Keratinocyte (primary cell): ENCODE data around the gene ADGRB2. TPM values are rescaled to one million over a fixed set of nuclear protein-coding genes. Genes with fewer than 3 reads are reported as not detected.

Experiments
- DNase-seq: peaks from one replicate; pipeline ENCODE4 v3.0.0-alpha.2; 2011; ENCODE audit warnings: low read depth, missing footprints, low spot score
- FAIRE-seq: peaks from 2 replicates; lab custom pipeline; 2011; peaks lifted over from hg19 to GRCh38; lab: Jason Lieb, UNC
- H2AFZ ChIP-seq: 2 replicates; pipeline ENCODE4 v1.6.0; 2012; ENCODE audit warnings: low read length, control low read depth, inconsistent platforms; ENCODE audit not compliant: control insufficient read depth
- H3K27ac ChIP-seq: 2 replicates; pipeline ENCODE4 v1.5.1; 2011; ENCODE audit warnings: low read length; ENCODE audit not compliant: control insufficient read depth, insufficient read depth
- H3K27me3 ChIP-seq: 3 replicates; pipeline ENCODE4 v1.6.0; 2011; ENCODE audit warnings: low read length; ENCODE audit not compliant: control insufficient read depth, insufficient read depth; ENCODE audit errors: extremely low read depth
- H3K36me3 ChIP-seq, 2 experiments: 2 replicates in 1 of 2; 3 replicates in 1 of 2; pipeline ENCODE4 v1.5.1; 2011; ENCODE audit warnings: low read length in 2 of 2, mild to moderate bottlenecking in 1 of 2; ENCODE audit not compliant: control insufficient read depth in 2 of 2, insufficient read depth in 2 of 2; ENCODE audit errors: extremely low read depth in 1 of 2
- H3K4me1 ChIP-seq: 3 replicates; pipeline ENCODE4 v1.5.1; 2011; ENCODE audit warnings: low read length; ENCODE audit not compliant: control insufficient read depth, insufficient read depth; ENCODE audit errors: extremely low read depth
- H3K4me2 ChIP-seq: 3 replicates; pipeline ENCODE4 v1.6.0; 2011; ENCODE audit warnings: low read depth, low read length; ENCODE audit not compliant: control insufficient read depth, insufficient read depth; ENCODE audit errors: extremely low read depth
- H3K4me3 ChIP-seq, 3 experiments: fragments of 200-600 bp in 1 of 3; sonication (generic) in 1 of 3; 2 replicates in 2 of 3; 3 replicates in 1 of 3; pipeline ENCODE4 v1.5.1; 2011 to 2016; ENCODE audit warnings: low read length in 3 of 3, mild to moderate bottlenecking in 3 of 3, control low read depth in 2 of 3, inconsistent platforms in 1 of 3, low read depth in 1 of 3, mixed read lengths in 1 of 3, mixed run types in 1 of 3, moderate library complexity in 1 of 3; ENCODE audit not compliant: control insufficient read depth in 2 of 3, insufficient read depth in 2 of 3; ENCODE audit errors: extremely low read depth in 1 of 3
- H3K79me2 ChIP-seq: 2 replicates; pipeline ENCODE4 v1.6.0; 2012; ENCODE audit warnings: low read length; ENCODE audit not compliant: control insufficient read depth, insufficient read depth
- H3K9ac ChIP-seq: 3 replicates; pipeline ENCODE4 v1.6.0; 2011; ENCODE audit warnings: low read length; ENCODE audit not compliant: control insufficient read depth, insufficient read depth; ENCODE audit errors: extremely low read depth
- H3K9me1 ChIP-seq: 3 replicates; pipeline ENCODE4 v1.6.0; 2011; ENCODE audit warnings: low read length; ENCODE audit not compliant: control insufficient read depth, insufficient read depth; ENCODE audit errors: extremely low read depth
- H3K9me3 ChIP-seq: 2 replicates; pipeline ENCODE4 v1.5.1; 2012; ENCODE audit warnings: low read depth, low read length; ENCODE audit not compliant: control insufficient read depth
- H4K20me1 ChIP-seq: 3 replicates; pipeline ENCODE4 v1.6.0; 2011; ENCODE audit warnings: low read length; ENCODE audit not compliant: control insufficient read depth, insufficient read depth; ENCODE audit errors: extremely low read depth
- EZH2 ChIP-seq: IDR thresholded peaks from one replicate; pipeline ENCODE4 v1.6.1; 2012; ENCODE audit warnings: inconsistent platforms, mild to moderate bottlenecking, low read length, moderate library complexity
- dilution Hi-C: fragments of 300-500 bp; cut with MboI; formaldehyde crosslinking; loops from one replicate; pipeline ENCODE4 v1.7.0; 2020; ENCODE audit warnings: low sequenced_read_pairs; ENCODE audit not compliant: extremely low pct_ligation_motif_present
- polyA plus RNA-seq, 5 experiments: library from polyadenylated mRNA; depleted of rRNA in 3 of 5; stranded (reverse) in 3 of 5; stranded (forward) in 1 of 5; unstranded in 1 of 5; fragments of >200 nt; gene quantifications; 1 replicate in 1 of 5; 2 replicates in 3 of 5; 3 replicates in 1 of 5; pipeline versions ENCODE4 v1.2.1 to v1.2.3, GENCODE V29; 2011 to 2012; ENCODE audit warnings: missing spikeins in 2 of 5, low read depth in 1 of 5, low replicate concordance in 1 of 5
- TF ChIP-seq, protein P1 (sequence below), 3 experiments: IDR thresholded peaks in 1 of 3; conservative IDR thresholded peaks in 1 of 3; optimal IDR thresholded peaks in 1 of 3; 2 replicates in 2 of 3; 3 replicates in 1 of 3; pipeline versions ENCODE3 to v1.5.1; 2011; ENCODE audit warnings: low read length in 3 of 3, mild to moderate bottlenecking in 3 of 3, moderate library complexity in 2 of 3, control low read depth in 1 of 3, inconsistent platforms in 1 of 3; ENCODE audit not compliant: insufficient read depth in 2 of 3; ENCODE audit errors: extremely low read depth in 1 of 3

ADGRB2 gene
- polyA plus RNA-seq, 1 donor (not counting 4 experiments of a cell fraction or from before 2014, with no cell fraction given): 0.68 TPM

DNA sequence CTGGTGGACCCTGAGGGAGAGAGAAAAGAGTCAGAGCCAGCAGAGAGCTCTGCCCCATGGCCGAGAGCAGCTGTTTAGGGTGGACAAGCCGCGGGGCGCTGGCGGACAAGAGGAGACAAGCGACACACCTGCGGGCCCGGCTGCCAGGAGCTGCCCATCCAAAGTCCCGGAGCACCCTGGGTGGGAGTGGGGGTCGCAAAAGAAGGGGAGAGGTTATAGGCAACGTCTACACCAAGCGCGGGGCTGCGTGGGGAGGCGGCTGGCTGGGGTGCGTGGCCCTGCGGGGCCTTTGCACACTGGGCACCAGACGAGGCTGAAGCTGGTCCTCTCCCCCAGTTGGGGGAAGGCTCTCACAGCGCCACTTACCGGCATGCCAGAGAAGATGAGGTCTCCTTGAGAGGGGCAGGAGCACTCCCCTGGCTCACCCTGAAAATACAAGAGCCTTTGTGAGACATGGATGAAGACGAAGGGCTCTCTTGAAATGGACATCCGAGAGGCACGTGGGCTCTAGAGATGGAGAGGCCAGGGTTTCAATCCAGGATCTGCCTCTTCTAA is 84.4 kb downstream of the ADGRB2 start:
- Histone ChIP-seq H3K9me3 (no peaks in the 10 kb centered on the region), H3K9ac (no peak overlapping the region), H3K4me1 (no peaks in the 10 kb centered on the region), H3K36me3 (peaks cover 44 to 63% of the 10 kb centered on the region in 2 experiments), H2AFZ (no peak overlapping the region), H3K27ac (no peak overlapping the region), H4K20me1 (no peaks in the 10 kb centered on the region), H3K4me2 (no peak overlapping the region), H3K27me3 (no peaks in the 10 kb centered on the region), H3K4me3 (no peak overlapping the region), H3K79me2 (no peaks in the 10 kb centered on the region), H3K9me1 (no peaks in the 10 kb centered on the region)
- no peak for FAIRE-seq
- TF ChIP-seq, protein P1, sequence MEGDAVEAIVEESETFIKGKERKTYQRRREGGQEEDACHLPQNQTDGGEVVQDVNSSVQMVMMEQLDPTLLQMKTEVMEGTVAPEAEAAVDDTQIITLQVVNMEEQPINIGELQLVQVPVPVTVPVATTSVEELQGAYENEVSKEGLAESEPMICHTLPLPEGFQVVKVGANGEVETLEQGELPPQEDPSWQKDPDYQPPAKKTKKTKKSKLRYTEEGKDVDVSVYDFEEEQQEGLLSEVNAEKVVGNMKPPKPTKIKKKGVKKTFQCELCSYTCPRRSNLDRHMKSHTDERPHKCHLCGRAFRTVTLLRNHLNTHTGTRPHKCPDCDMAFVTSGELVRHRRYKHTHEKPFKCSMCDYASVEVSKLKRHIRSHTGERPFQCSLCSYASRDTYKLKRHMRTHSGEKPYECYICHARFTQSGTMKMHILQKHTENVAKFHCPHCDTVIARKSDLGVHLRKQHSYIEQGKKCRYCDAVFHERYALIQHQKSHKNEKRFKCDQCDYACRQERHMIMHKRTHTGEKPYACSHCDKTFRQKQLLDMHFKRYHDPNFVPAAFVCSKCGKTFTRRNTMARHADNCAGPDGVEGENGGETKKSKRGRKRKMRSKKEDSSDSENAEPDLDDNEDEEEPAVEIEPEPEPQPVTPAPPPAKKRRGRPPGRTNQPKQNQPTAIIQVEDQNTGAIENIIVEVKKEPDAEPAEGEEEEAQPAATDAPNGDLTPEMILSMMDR (optimal IDR thresholded peaks at IDR 0.05 in 1 of 3, IDR thresholded peaks at IDR 0.05 in 1 of 3, conservative IDR thresholded peaks at IDR 0.05 in 1 of 3; ENCODE audit: extremely low read depth in 1 of 3, insufficient read depth in 2 of 3, low read length in 3 of 3): no peak
- TF ChIP-seq EZH2: no peak
- dilution Hi-C loops: no loop called here
- DNase-seq: no peak

DNA sequence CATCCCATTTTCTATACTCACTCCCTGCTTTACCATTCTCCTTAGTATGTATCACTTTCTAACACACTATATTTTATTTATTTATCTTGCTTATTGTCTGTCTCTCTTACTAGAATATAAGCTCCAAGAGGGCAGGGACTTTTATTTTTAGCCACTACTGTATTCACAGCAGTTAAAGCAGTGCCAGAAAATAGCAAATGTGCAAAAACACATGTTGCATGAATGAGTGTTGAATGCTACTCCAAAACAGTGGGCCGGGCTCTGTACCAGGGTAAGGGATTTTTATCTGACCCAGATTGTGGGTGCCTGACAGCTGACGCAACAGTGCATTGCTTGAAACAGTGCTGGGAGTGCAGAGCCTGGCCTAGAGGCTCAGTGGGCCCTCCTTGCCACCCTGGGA is 85.0 kb downstream of the ADGRB2 start:
- Histone ChIP-seq H4K20me1 (no peaks in the 10 kb centered on the region), H3K79me2 (no peaks in the 10 kb centered on the region), H3K27ac (no peak overlapping the region), H3K36me3 (peaks cover 41 to 61% of the 10 kb centered on the region in 2 experiments), H2AFZ (no peak overlapping the region), H3K27me3 (no peaks in the 10 kb centered on the region), H3K4me3 (no peak overlapping the region), H3K4me2 (no peak overlapping the region), H3K9me1 (no peaks in the 10 kb centered on the region), H3K9me3 (no peaks in the 10 kb centered on the region), H3K4me1 (no peaks in the 10 kb centered on the region), H3K9ac (no peak overlapping the region)
- dilution Hi-C loops: no loop called here
- DNase-seq: no peak
- no peak for FAIRE-seq
- TF ChIP-seq, protein P1 (optimal IDR thresholded peaks at IDR 0.05 in 1 of 3, IDR thresholded peaks at IDR 0.05 in 1 of 3, conservative IDR thresholded peaks at IDR 0.05 in 1 of 3; ENCODE audit: extremely low read depth in 1 of 3, insufficient read depth in 2 of 3, low read length in 3 of 3): no peak
- no peak for TF ChIP-seq EZH2
